Smooth muscle cell (in vitro differentiated cells): ENCODE measurements around the gene NSUN2. TPM values are rescaled to one million over a fixed set of nuclear protein-coding genes. Genes with fewer than 3 reads are reported as not detected.

ENCODE experiments used
- DNase-seq: peaks from one replicate; lab custom pipeline; 2025; ENCODE audit not compliant: unreplicated experiment; lab: John Stamatoyannopoulos, UW
- H2AFZ ChIP-seq: fragments of 200-600 bp; sonication (generic); 2 replicates; pipeline ENCODE4 v1.6.0; 2016; ENCODE audit warnings: antibody characterized with exemption, low read depth, mild to moderate bottlenecking
- H3F3A ChIP-seq: fragments of 200-600 bp; sonication (generic); 2 replicates; pipeline ENCODE4 v1.6.0; 2017; ENCODE audit warnings: antibody characterized with exemption, low read depth
- H3K27ac ChIP-seq: fragments of 200-600 bp; sonication (generic); 2 replicates; pipeline ENCODE4 v1.5.1; 2016; ENCODE audit warnings: low read depth, mild to moderate bottlenecking
- H3K27me3 ChIP-seq: fragments of 200-600 bp; sonication (generic); 2 replicates; pipeline ENCODE4 v1.6.1; 2016; ENCODE audit warnings: low read depth, mild to moderate bottlenecking
- H3K36me3 ChIP-seq: fragments of 200-600 bp; sonication (generic); 2 replicates; pipeline ENCODE4 v1.5.1; 2016; ENCODE audit warnings: low read depth
- H3K4me1 ChIP-seq: fragments of 200-600 bp; sonication (generic); 2 replicates; pipeline ENCODE4 v1.5.1; 2016; ENCODE audit warnings: low read depth
- H3K4me2 ChIP-seq: fragments of 200-600 bp; sonication (generic); 2 replicates; pipeline ENCODE4 v1.6.0; 2016; ENCODE audit warnings: mild to moderate bottlenecking
- H3K4me3 ChIP-seq: fragments of 200-600 bp; sonication (generic); 2 replicates; pipeline ENCODE4 v1.5.1; 2016; ENCODE audit warnings: mild to moderate bottlenecking
- H3K79me2 ChIP-seq: fragments of 200-600 bp; sonication (generic); 2 replicates; pipeline ENCODE4 v1.6.0; 2016; ENCODE audit warnings: low read depth, mild to moderate bottlenecking
- H3K9ac ChIP-seq: fragments of 200-600 bp; sonication (generic); 2 replicates; pipeline ENCODE4 v1.6.0; 2016; ENCODE audit warnings: low read depth
- H3K9me3 ChIP-seq: fragments of 200-600 bp; sonication (generic); replicated peaks from 2 replicates; pipeline ENCODE4 v1.5.1; 2016; ENCODE audit warnings: low read depth
- H4K20me1 ChIP-seq: fragments of 200-600 bp; sonication (generic); 2 replicates; pipeline ENCODE4 v1.6.0; 2016; ENCODE audit warnings: low read depth
- CTCF ChIP-seq: fragments of 200-600 bp; sonication (generic); IDR thresholded peaks from 2 replicates; pipeline ENCODE4 v1.5.1; 2017; ENCODE audit warnings: borderline replicate concordance, mild to moderate bottlenecking, antibody characterized with exemption; ENCODE audit not compliant: insufficient read depth, poor library complexity, severe bottlenecking
- WGBS: methylation state at CpG from one replicate; pipeline ENCODE4 v1.1.7; 2016; ENCODE audit warnings: low lambda C conversion rate; 5-methylcytosine and 5-hydroxymethylcytosine counted together
- polyA plus RNA-seq: library from polyadenylated mRNA; unstranded; fragments of >200 nt; fragmentation: Nextera tagmentation; extraction: Ambion mirVana; gene quantifications from 2 replicates; pipeline ENCODE4 v1.2.1, GENCODE V29; 2016
- total RNA-seq: library from RNA; depleted of rRNA; stranded (reverse); fragments of >200 nt; gene quantifications from 2 replicates; pipeline ENCODE4 v1.2.3, GENCODE V29; 2014

Gene NSUN2
- 29.3 and 33.6 TPM in 2 replicates for total RNA-seq
- 34.4 and 58.3 TPM in 2 replicates for polyA plus RNA-seq

- no peaks in the 10 kb centered on the region for H3F3A ChIP-seq
- peak; percentile 89 for DNase-seq
- peak within 1 kb of the TSS; percentile 91 for H3K9ac ChIP-seq
- peaks cover 66% of the 10 kb centered on the region for H4K20me1 ChIP-seq
- TF ChIP-seq CTCF: no peak
- H3K9me3 ChIP-seq: no peaks in the 10 kb centered on the region
- H3K4me2 ChIP-seq: peak within 1 kb of the TSS; percentile 96
- peak within 1 kb of the TSS; percentile 99 for H2AFZ ChIP-seq
- H3K79me2 ChIP-seq: peaks cover 82% of the 10 kb centered on the region
- H3K27me3 ChIP-seq: no peaks in the 10 kb centered on the region
- peak within 1 kb of the TSS; percentile 90 for H3K27ac ChIP-seq
- H3K36me3 ChIP-seq: peaks cover 4% of the 10 kb centered on the region
- peak within 1 kb of the TSS; percentile 79 for H3K4me3 ChIP-seq
- 1% methylated on average over 41 of the region's 66 CpGs for WGBS
- H3K4me1 ChIP-seq: peaks cover 13% of the 10 kb centered on the region
Observed at GRCh38 chr5:6632888-6633468, at the start of gene NSUN2, which contains the start of gene SRD5A1. NSUN2 (minus strand) TSS chr5:6633044; CDS start chr5:6632979, 65 bp downstream. SRD5A1 (plus strand) TSS chr5:6633440; CDS start chr5:6633577, 137 bp downstream.

- Histone ChIP-seq H3K9ac (no peak overlapping the region), H3K36me3 (no peaks in the 10 kb centered on the region), H3K27ac (no peak overlapping the region), H4K20me1 (peaks cover 3% of the 10 kb centered on the region), H3K79me2 (no peaks in the 10 kb centered on the region), H3K4me2 (no peak overlapping the region), H3K4me1 (no peaks in the 10 kb centered on the region), H3K9me3 (no peaks in the 10 kb centered on the region), H2AFZ (no peak overlapping the region), H3F3A (no peaks in the 10 kb centered on the region), H3K27me3 (no peaks in the 10 kb centered on the region), H3K4me3 (no peak overlapping the region)
- no peak for TF ChIP-seq CTCF
- DNase-seq: no peak
- WGBS: 72% methylated on average over 6 of the region's 11 CpGs
Observed at GRCh38 chr5:6682239-6682638, 49.4 kb upstream of the NSUN2 start.

- Histone ChIP-seq H3K9me3 (no peaks in the 10 kb centered on the region), H3K27ac (no peak overlapping the region), H3K4me3 (no peak overlapping the region), H2AFZ (no peak overlapping the region), H3K79me2 (no peaks in the 10 kb centered on the region), H3K27me3 (no peaks in the 10 kb centered on the region), H4K20me1 (peaks cover 2% of the 10 kb centered on the region), H3K9ac (no peak overlapping the region), H3K4me2 (no peak overlapping the region), H3K4me1 (no peaks in the 10 kb centered on the region), H3K36me3 (no peaks in the 10 kb centered on the region), H3F3A (no peaks in the 10 kb centered on the region)
- no peak for DNase-seq
- TF ChIP-seq CTCF: no peak
- WGBS: 40% methylated on average over 2 of the region's 2 CpGs
Observed at GRCh38 chr5:6681682-6682081, 48.8 kb upstream of the NSUN2 start.

GRCh38 chr5:6680922-6681321 lies 48.1 kb upstream of the NSUN2 start:
- H3K4me1 ChIP-seq: no peaks in the 10 kb centered on the region
- no peaks in the 10 kb centered on the region for H3K27me3 ChIP-seq
- no peak overlapping the region for H3K9ac ChIP-seq
- H2AFZ ChIP-seq: no peak overlapping the region
- TF ChIP-seq CTCF: no peak
- no peak overlapping the region for H3K4me3 ChIP-seq
- H3K36me3 ChIP-seq: no peaks in the 10 kb centered on the region
- H3K9me3 ChIP-seq: no peaks in the 10 kb centered on the region
- no peak overlapping the region for H3K4me2 ChIP-seq
- H3K27ac ChIP-seq: no peak overlapping the region
- 70% methylated on average over 6 of the region's 6 CpGs for WGBS
- no peaks in the 10 kb centered on the region for H3F3A ChIP-seq
- H3K79me2 ChIP-seq: no peaks in the 10 kb centered on the region
- no peaks in the 10 kb centered on the region for H4K20me1 ChIP-seq
- no peak for DNase-seq
